OCI-LY7 (cell line): ENCODE measurements around the gene PDHX. TPM values are rescaled to one million over a fixed set of nuclear protein-coding genes. Genes with fewer than 3 reads are reported as not detected.

Source experiments
- Bru-seq: library from RNA; stranded (reverse); fragments of 400-500 nt; gene quantifications from one replicate; lab custom pipeline; 2021; lab: Mats Ljungman, UMichigan
- BruChase-seq, 2 experiments: library from RNA; stranded (reverse); fragments of 400-500 nt; gene quantifications; one replicate each; lab custom pipeline; 2021; lab: Mats Ljungman, UMichigan
- BruUV-seq: library from RNA; stranded (reverse); fragments of 400-500 nt; replicated peaks from 2 replicates; lab custom pipeline; 2021; lab: Mats Ljungman, UMichigan
- CTCF ChIA-PET: fragments of 300-600 bp; sonication (Branson Sonifier 250); formaldehyde crosslinking; loops from one replicate; lab custom pipeline; 2022; ENCODE audit warnings: antibody characterized with exemption; ENCODE audit not compliant: unreplicated experiment; lab: Charles Lee
- POLR2A ChIA-PET: fragments of 300-600 bp; sonication (Branson Sonifier 250); formaldehyde crosslinking; loops from one replicate; lab custom pipeline; 2022; ENCODE audit warnings: antibody characterized with exemption; lab: Charles Lee
- DNase-seq: peaks from one replicate; pipeline ENCODE4 v3.0.0-alpha.2; 2015; ENCODE audit warnings: low spot score
- H2AFZ ChIP-seq: fragments of 200-600 bp; sonication (generic), shearing (Covaris generic); 2 replicates; pipeline ENCODE4 v1.6.1; 2014; ENCODE audit warnings: mild to moderate bottlenecking, antibody characterized with exemption, low read length, moderate library complexity
- H3K27ac ChIP-seq: fragments of 200-600 bp; sonication (generic); 2 replicates; pipeline ENCODE4 v1.5.1; 2014; ENCODE audit warnings: mixed run types, low read depth, mild to moderate bottlenecking, moderate library complexity, low read length, inconsistent platforms; ENCODE audit not compliant: poor library complexity, severe bottlenecking
- H3K36me3 ChIP-seq: fragments of 200-600 bp; sonication (generic); 2 replicates; pipeline ENCODE4 v1.6.1; 2014; ENCODE audit warnings: mild to moderate bottlenecking, antibody characterized with exemption, low read length, moderate library complexity, mixed read lengths; ENCODE audit not compliant: insufficient read depth
- H3K4me1 ChIP-seq: fragments of 200-600 bp; sonication (generic); 2 replicates; pipeline ENCODE4 v1.5.1; 2014; ENCODE audit warnings: mild to moderate bottlenecking, low read length; ENCODE audit not compliant: insufficient read depth, poor library complexity, severe bottlenecking
- H3K4me2 ChIP-seq: fragments of 200-600 bp; sonication (generic); 2 replicates; pipeline ENCODE4 v1.6.1; 2014; ENCODE audit warnings: mild to moderate bottlenecking, low read length
- H3K4me3 ChIP-seq: fragments of 200-600 bp; sonication (generic); 2 replicates; pipeline ENCODE4 v1.5.1; 2014; ENCODE audit warnings: mild to moderate bottlenecking, low read depth, low read length; ENCODE audit not compliant: poor library complexity, severe bottlenecking
- H3K79me2 ChIP-seq: fragments of 200-600 bp; sonication (generic); 2 replicates; pipeline ENCODE4 v1.6.1; 2016; ENCODE audit warnings: low read depth, mild to moderate bottlenecking, low read length, moderate library complexity, mixed read lengths; ENCODE audit not compliant: insufficient read depth
- H3K9me2 ChIP-seq: fragments of 200-600 bp; sonication (generic); 2 replicates; pipeline ENCODE4 v1.6.1; 2016; ENCODE audit warnings: mild to moderate bottlenecking, low read length, mixed read lengths; ENCODE audit not compliant: insufficient read depth
- H3K9me3 ChIP-seq: fragments of 200-600 bp; sonication (generic); 2 replicates; pipeline ENCODE4 v1.6.1; 2014; ENCODE audit warnings: mild to moderate bottlenecking, mixed run types, low read length, mixed read lengths
- H4K20me1 ChIP-seq: fragments of 200-600 bp; sonication (generic); 2 replicates; pipeline ENCODE4 v1.6.1; 2014; ENCODE audit warnings: mild to moderate bottlenecking, antibody characterized with exemption, low read length, moderate library complexity, mixed read lengths; ENCODE audit not compliant: insufficient read depth
- EZH2phosphoT487 ChIP-seq: fragments of 200-600 bp; sonication (generic); IDR thresholded peaks from 2 replicates; pipeline ENCODE4 v1.6.1; 2018; ENCODE audit warnings: low read depth, borderline replicate concordance, mild to moderate bottlenecking, mixed run types, antibody characterized with exemption, low read length, moderate library complexity, mixed read lengths
- intact Hi-C: fragments of 100-400 bp; cut with micrococcal nuclease; formaldehyde crosslinking; loops from one replicate; pipeline ENCODE4 v1.10.0; 2022; ENCODE audit not compliant: unreplicated experiment
- long read RNA-seq: library from polyadenylated mRNA; stranded (forward); transcript quantifications from one replicate; pipeline ENCODE4 v2.0.0, GENCODE V29; 2022
- total RNA-seq, 2 experiments: library from RNA; depleted of rRNA in 1 of 2; stranded (reverse); fragments of >200 nt in 1 of 2; shearing (Covaris generic) in 1 of 2; gene quantifications; 2 replicates each; pipeline ENCODE4 v1.2.3, GENCODE V29; 2014 to 2022
- TF ChIP-seq, protein P1 (sequence below): fragments of 200-600 bp; sonication (generic); conservative IDR thresholded peaks from 2 replicates; pipeline ENCODE4 v1.5.1; 2014; ENCODE audit warnings: mild to moderate bottlenecking, antibody characterized with exemption, low read length, moderate library complexity, mixed read lengths

PDHX gene
- total RNA-seq (2014; rRNA removed; shearing (Covaris generic)), result 18.0 and 19.6 TPM in 2 replicates
- 43.4 and 50.9 TPM in 2 replicates for total RNA-seq (2022)
- percentile 78 among the genes with signal in this experiment for Bru-seq, nascent RNA
- BruChase-seq, experiment 1, labeled RNA remaining after a 6-hour chase, result percentile 65 among the genes with signal in this experiment
- percentile 68 among the genes with signal in this experiment for BruChase-seq, experiment 2, labeled RNA remaining after a 2-hour chase
- long read RNA-seq, transcript PDHX-201 (11 exons, 2,389 nt), result major isoform, 107 of 130 reads
- long read RNA-seq, partial matches to known transcripts, result 10 of 130 reads
- long read RNA-seq, other reads (novel, unspliced or antisense), result 11 of 130 reads

DNA sequence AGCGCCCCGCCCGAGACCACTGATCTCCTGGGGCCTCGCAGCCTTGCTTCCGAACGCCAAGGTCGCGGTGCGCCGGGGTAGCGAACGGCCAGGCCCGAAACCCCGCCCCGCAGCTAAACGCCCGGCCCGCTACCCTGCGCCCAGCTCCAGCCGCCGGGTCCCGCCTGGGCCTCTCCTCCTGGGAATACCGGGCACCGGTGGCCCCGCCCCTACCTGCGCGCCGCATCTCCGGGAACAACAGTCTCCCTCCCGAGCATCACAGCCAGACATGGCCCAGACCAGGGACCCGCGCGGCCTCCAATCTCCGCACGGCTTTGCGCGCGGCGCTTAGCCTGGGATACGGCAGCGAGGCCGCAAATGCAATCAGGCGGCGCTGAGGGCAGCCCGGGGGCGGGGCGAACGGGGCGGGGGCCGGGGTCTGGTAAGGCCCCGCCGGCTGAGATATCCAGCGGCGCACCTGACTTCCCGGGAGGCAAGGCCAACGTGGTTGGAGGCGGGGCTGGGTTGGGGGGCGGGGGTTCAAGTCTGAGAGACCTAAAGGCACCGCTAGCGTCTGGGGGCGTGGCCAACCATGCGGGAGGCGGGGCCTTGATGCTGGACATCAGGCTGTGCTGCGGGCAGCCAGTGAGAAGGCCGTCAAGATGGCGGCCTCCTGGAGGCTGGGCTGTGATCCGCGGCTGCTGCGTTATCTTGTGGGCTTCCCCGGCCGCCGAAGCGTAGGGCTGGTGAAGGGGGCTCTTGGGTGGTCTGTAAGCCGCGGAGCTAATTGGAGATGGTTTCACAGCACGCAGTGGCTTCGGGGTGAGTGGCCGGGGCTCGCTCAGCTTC is at the start of gene PDHX, which contains the start of gene APIP:
Gene PDHX, plus strand, starts transcription at position 604 of the 828 bp plus-strand sequence. Its CDS starts 38 bp downstream, at position 642.
Gene APIP, minus strand, starts transcription at position 365 of the 828 bp plus-strand sequence. Its CDS starts 95 bp downstream, at position 270.
- ChIA-PET CTCF (no interaction called here), POLR2A (interaction anchor here (0.7 to 1.5 kb wide), 4 partner anchors 7 to 24 kb away, joined by 3 to 6 read pairs (median 3); no protein-coding TSS in a partner anchor)

DNA sequence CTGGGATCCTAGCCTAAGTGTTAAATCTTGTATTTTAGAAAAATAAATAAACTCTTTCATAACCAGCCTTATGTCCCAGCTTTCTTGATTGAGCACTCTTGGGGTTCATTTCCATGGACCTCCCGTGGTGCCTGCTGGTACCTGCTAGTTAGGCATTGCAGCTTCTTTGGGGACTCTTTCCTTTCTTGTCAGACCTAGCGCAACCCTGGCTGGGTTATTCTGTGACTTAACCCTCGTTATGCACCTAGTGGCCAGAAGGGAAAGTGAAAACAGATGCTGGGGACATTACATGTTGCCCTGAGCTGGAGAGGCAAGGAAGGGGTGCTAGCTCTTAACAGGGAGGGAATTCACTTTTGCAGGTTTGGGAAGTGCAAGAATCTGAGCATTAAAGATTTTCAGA is 47.0 kb upstream of the PDHX start:
- no peaks in the 10 kb centered on the region for H3K9me3 ChIP-seq
- H3K4me3 ChIP-seq, result no peak overlapping the region
- no peaks in the 10 kb centered on the region for H3K4me1 ChIP-seq
- H3K9me2 ChIP-seq, result no peaks in the 10 kb centered on the region
- intact Hi-C loops, result no loop called here
- POLR2A ChIA-PET, result interaction anchor here (0.6 kb wide), 1 partner anchor 506 kb away, joined by 3 read pairs; no protein-coding TSS in a partner anchor
- H3K27ac ChIP-seq, result no peak overlapping the region
- TF ChIP-seq, protein P1, sequence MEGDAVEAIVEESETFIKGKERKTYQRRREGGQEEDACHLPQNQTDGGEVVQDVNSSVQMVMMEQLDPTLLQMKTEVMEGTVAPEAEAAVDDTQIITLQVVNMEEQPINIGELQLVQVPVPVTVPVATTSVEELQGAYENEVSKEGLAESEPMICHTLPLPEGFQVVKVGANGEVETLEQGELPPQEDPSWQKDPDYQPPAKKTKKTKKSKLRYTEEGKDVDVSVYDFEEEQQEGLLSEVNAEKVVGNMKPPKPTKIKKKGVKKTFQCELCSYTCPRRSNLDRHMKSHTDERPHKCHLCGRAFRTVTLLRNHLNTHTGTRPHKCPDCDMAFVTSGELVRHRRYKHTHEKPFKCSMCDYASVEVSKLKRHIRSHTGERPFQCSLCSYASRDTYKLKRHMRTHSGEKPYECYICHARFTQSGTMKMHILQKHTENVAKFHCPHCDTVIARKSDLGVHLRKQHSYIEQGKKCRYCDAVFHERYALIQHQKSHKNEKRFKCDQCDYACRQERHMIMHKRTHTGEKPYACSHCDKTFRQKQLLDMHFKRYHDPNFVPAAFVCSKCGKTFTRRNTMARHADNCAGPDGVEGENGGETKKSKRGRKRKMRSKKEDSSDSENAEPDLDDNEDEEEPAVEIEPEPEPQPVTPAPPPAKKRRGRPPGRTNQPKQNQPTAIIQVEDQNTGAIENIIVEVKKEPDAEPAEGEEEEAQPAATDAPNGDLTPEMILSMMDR, result no peak; the same call in 1 of the 2 replicates
- no peak for TF ChIP-seq EZH2phosphoT487
- no TSS peak for BruUV-seq
- DNase-seq, result no peak
- no peak overlapping the region for H3K4me2 ChIP-seq
- CTCF ChIA-PET, result no interaction called here
- H3K36me3 ChIP-seq, result no peaks in the 10 kb centered on the region
- no peaks in the 10 kb centered on the region for H3K79me2 ChIP-seq
- no peak overlapping the region for H2AFZ ChIP-seq
- no peaks in the 10 kb centered on the region for H4K20me1 ChIP-seq

More for the DNA sequence above, at the start of gene PDHX, which contains the start of gene APIP:
- Histone ChIP-seq H4K20me1 (0 out of 2 replicates have a peak, but pooled peaks cover 3% of the 10 kb centered on the region), H3K9me3 (peaks cover 9% of the 10 kb centered on the region; the same call in 1 of the 2 replicates), H3K9me2 (no peaks in the 10 kb centered on the region), H3K4me3 (peak within 1 kb of the TSS; percentile 98), H2AFZ (peak within 1 kb of the TSS; percentile 90), H3K27ac (peak within 1 kb of the TSS; percentile 71), H3K36me3 (peaks cover 35% of the 10 kb centered on the region), H3K4me1 (peaks cover 25% of the 10 kb centered on the region), H3K4me2 (peak within 1 kb of the TSS; percentile 91), H3K79me2 (peaks cover 47% of the 10 kb centered on the region)
- TF ChIP-seq EZH2phosphoT487, result no peak
- TF ChIP-seq, protein P1, result no peak
- no TSS peak for BruUV-seq
- DNase-seq, result peak; percentile 98
- intact Hi-C loops, result no loop called here
